ENCODE results near the gene ARMC12. TPM values are rescaled to one million over a fixed set of nuclear protein-coding genes. Genes with fewer than 3 reads are reported as not detected.

The ARMC12 gene
- total and polyA plus RNA-seq, 4 donors: 0.20 to 1.1 (median 0.76) TPM

GRCh38 chr6:35735452-35735851 lies 1.4 kb upstream of the ARMC12 start:
- H3K36me3 ChIP-seq (ENCODE audit: control insufficient read depth in 4 of 4, insufficient read depth in 4 of 4, low read length in 4 of 4): no peaks in the 10 kb centered on the region
- ATAC-seq (ENCODE audit: insufficient read depth, low FRiP score) (no peak), DNase-seq (no peak)
- H3K27ac ChIP-seq (ENCODE audit: low read depth in 1 of 2, low read length in 1 of 2): no peak overlapping the region
- no peak overlapping the region for H3K9ac ChIP-seq (ENCODE audit: insufficient read depth in 1 of 2, low read length in 2 of 2)
- WGBS, 2 donors: 94 to 100% methylated on average over 3 of the region's 3 CpGs
- peaks cover 3 to 23% (median 11%) of the 10 kb centered on the region in 5 donors for H3K4me1 ChIP-seq (ENCODE audit: control insufficient read depth in 5 of 5, insufficient read depth in 5 of 5, low read length in 5 of 5)
- no peaks in the 10 kb centered on the region for H3K9me3 ChIP-seq (ENCODE audit: control insufficient read depth in 4 of 4, insufficient read depth in 3 of 4, low read length in 3 of 4)
- H3K4me3 ChIP-seq: no peak overlapping the region
- no peak for TF ChIP-seq CTCF (IDR thresholded peaks at IDR 0.05; ENCODE audit: control extremely low read depth, extremely low read depth)
- no peaks in the 10 kb centered on the region for H3K27me3 ChIP-seq (ENCODE audit: control insufficient read depth in 3 of 3, insufficient read depth in 3 of 3, low read length in 2 of 3)

DNA sequence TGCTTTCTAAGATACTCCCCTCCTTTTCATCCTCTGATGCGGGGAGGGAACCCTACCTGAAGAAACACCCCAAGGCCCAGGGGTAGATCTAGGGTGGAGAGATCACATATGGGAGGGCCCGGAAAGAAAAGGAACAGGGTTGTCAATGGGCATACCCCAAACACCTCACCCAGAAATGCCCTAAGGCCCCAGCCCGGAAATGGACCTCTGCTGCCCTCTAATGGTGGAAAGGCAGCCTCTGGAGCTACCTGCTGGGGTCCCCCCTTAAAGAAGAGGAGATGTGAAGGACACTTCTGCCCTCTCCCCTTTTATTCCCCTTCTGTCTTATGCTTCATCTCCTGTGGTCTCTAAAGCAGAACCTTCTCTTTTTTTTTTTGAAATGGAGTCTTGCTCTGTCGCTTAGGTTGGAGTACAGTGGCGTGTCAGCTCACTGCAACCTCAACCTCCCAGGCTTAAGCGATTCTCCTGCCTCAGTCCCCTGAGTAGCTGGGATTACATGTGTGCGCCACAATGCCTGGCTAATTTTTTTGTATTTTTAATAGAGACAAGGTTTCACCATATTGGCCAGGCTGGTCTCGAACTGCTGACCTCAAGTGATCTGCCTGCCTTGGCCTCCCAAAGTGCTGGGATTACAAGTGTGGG lies 458 bp upstream of the ARMC12 start:
- no peaks in the 10 kb centered on the region for H3K36me3 ChIP-seq (ENCODE audit: control insufficient read depth in 4 of 4, insufficient read depth in 4 of 4, low read length in 4 of 4)
- H3K4me3 ChIP-seq: no peak overlapping the region
- H3K4me1 ChIP-seq (ENCODE audit: control insufficient read depth in 5 of 5, insufficient read depth in 5 of 5, low read length in 5 of 5): peaks cover 0 to 22% (median 11%) of the 10 kb centered on the region in 5 donors
- H3K9me3 ChIP-seq (ENCODE audit: control insufficient read depth in 4 of 4, insufficient read depth in 3 of 4, low read length in 3 of 4): no peaks in the 10 kb centered on the region
- DNase-seq (peak; percentile 73 to 79 (median 76)), ATAC-seq (ENCODE audit: insufficient read depth, low FRiP score) (peak; percentile 36)
- no peak overlapping the region for H3K27ac ChIP-seq (ENCODE audit: low read depth in 1 of 2, low read length in 1 of 2)
- TF ChIP-seq CTCF (IDR thresholded peaks at IDR 0.05; ENCODE audit: control extremely low read depth, extremely low read depth): peak; percentile 67
- 63 to 64% methylated on average over 8 of the region's 8 CpGs for WGBS, 2 donors
- H3K9ac ChIP-seq (ENCODE audit: insufficient read depth in 1 of 2, low read length in 2 of 2): no peak overlapping the region
- no peaks in the 10 kb centered on the region for H3K27me3 ChIP-seq (ENCODE audit: control insufficient read depth in 3 of 3, insufficient read depth in 3 of 3, low read length in 2 of 3)

GRCh38 chr6:35737413-35738211 lies 780 bp downstream of the ARMC12 start:
- Histone ChIP-seq H3K4me1 (ENCODE audit: control insufficient read depth in 5 of 5, insufficient read depth in 5 of 5, low read length in 5 of 5) (peaks cover 0 to 19% (median 9%) of the 10 kb centered on the region in 5 donors), H3K36me3 (ENCODE audit: control insufficient read depth in 4 of 4, insufficient read depth in 4 of 4, low read length in 4 of 4) (no peaks in the 10 kb centered on the region), H3K9me3 (ENCODE audit: control insufficient read depth in 4 of 4, insufficient read depth in 3 of 4, low read length in 3 of 4) (no peaks in the 10 kb centered on the region), H3K4me3 (no peak overlapping the region), H3K27ac (ENCODE audit: low read depth in 1 of 2, low read length in 1 of 2) (no peak overlapping the region), H3K9ac (ENCODE audit: insufficient read depth in 1 of 2, low read length in 2 of 2) (no peak overlapping the region), H3K27me3 (ENCODE audit: control insufficient read depth in 3 of 3, insufficient read depth in 3 of 3, low read length in 2 of 3) (no peaks in the 10 kb centered on the region)
- TF ChIP-seq CTCF (IDR thresholded peaks at IDR 0.05; ENCODE audit: control extremely low read depth, extremely low read depth): peak; percentile 95
- ATAC-seq (ENCODE audit: insufficient read depth, low FRiP score): peak; percentile 70
- 57 to 65% methylated on average over 16 of the region's 16 CpGs for whole genome bisulfite sequencing, 2 donors
- peak; percentile 44 to 90 (median 87) for DNase-seq
